HepG2 (cell line): Measurements from ENCODE around the gene WDR93. TPM values are rescaled to one million over a fixed set of nuclear protein-coding genes. Genes with fewer than 3 reads are reported as not detected.

Experiments
- ARNT ChIP-seq: fragments of 450-650 bp; IDR thresholded peaks from 2 replicates; pipeline ENCODE4 v1.6.1; 2017
- BHLHE40 ChIP-seq: IDR thresholded peaks from 2 replicates; pipeline ENCODE4 v1.6.1; 2011; ENCODE audit warnings: low read length, improper control_type of control experiment
- GATAD1 ChIP-seq: IDR thresholded peaks from 2 replicates; pipeline ENCODE4 v1.6.1; 2016; ENCODE audit warnings: missing genetic modification reagents, missing compliant biosample characterization
- HNRNPK ChIP-seq: fragments of 200-400 bp; formaldehyde crosslinking; IDR thresholded peaks from 2 replicates; pipeline ENCODE4 v1.6.1; 2018; ENCODE audit warnings: low read length, low read depth, moderate library complexity, mild to moderate bottlenecking; ENCODE audit not compliant: poor library complexity, severe bottlenecking
- LCORL ChIP-seq, 2 experiments: fragments of 450-650 bp in 1 of 2; sonication (generic) in 1 of 2; formaldehyde crosslinking in 1 of 2; IDR thresholded peaks; 2 replicates each; pipeline versions ENCODE4 v1.5.0 to v1.6.1; 2017 to 2020; ENCODE audit warnings: antibody characterized with exemption in 1 of 2, missing genetic modification reagents in 1 of 2
- MAFK ChIP-seq, 2 experiments: IDR thresholded peaks in 1 of 2; conservative IDR thresholded peaks in 1 of 2; 2 replicates each; pipeline ENCODE4 v1.6.1; 2011; ENCODE audit warnings: improper control_type of control experiment in 2 of 2, low read length in 2 of 2
- PTBP1 ChIP-seq: fragments of 200-400 bp; formaldehyde crosslinking; IDR thresholded peaks from 2 replicates; pipeline ENCODE4 v1.6.1; 2018; ENCODE audit warnings: low read length, low read depth; ENCODE audit not compliant: poor library complexity, severe bottlenecking
- SMAD1 ChIP-seq: sonication (generic); formaldehyde crosslinking; IDR thresholded peaks from 2 replicates; pipeline ENCODE4 v1.4.0; 2020; ENCODE audit warnings: missing genetic modification reagents, low read depth, mild to moderate bottlenecking, borderline replicate concordance
- ZNF121 ChIP-seq: sonication (generic); formaldehyde crosslinking; IDR thresholded peaks from 2 replicates; pipeline ENCODE4 v1.5.0; 2020; ENCODE audit warnings: mild to moderate bottlenecking, missing genetic modification reagents
- ZNF138 ChIP-seq: sonication (generic); formaldehyde crosslinking; IDR thresholded peaks from 2 replicates; pipeline ENCODE4 v1.5.0; 2020; ENCODE audit warnings: mild to moderate bottlenecking, low read depth, missing genetic modification reagents
- ZNF496 ChIP-seq: sonication (generic); formaldehyde crosslinking; IDR thresholded peaks from 2 replicates; pipeline ENCODE4 v1.8.1; 2023; ENCODE audit warnings: mild to moderate bottlenecking, moderate library complexity, missing genetic modification reagents; ENCODE audit not compliant: insufficient replicate concordance
- ZNF615 ChIP-seq: sonication (generic); formaldehyde crosslinking; IDR thresholded peaks from 2 replicates; pipeline ENCODE4 v1.5.0; 2020; ENCODE audit warnings: mild to moderate bottlenecking, missing genetic modification reagents, borderline replicate concordance
- polyA plus RNA-seq, 8 experiments: library from polyadenylated mRNA; depleted of rRNA in 3 of 8; stranded (reverse) in 7 of 8; unstranded in 1 of 8; fragments of >200 nt; fragmentation: Illumina TruSeq in 4 of 8; extraction: Trizol in 4 of 8; gene quantifications; 2 replicates each; pipeline versions ENCODE4 v1.2.1 to v1.2.3, GENCODE V29; 2011 to 2016; ENCODE audit warnings: low read depth in 4 of 8, missing spikeins in 1 of 8, mixed read lengths in 1 of 8; ENCODE audit not compliant: insufficient read depth in 1 of 8
- total RNA-seq, 5 experiments: library from RNA; depleted of rRNA; stranded (reverse); fragments of >200 nt; fragmentation: Illumina TruSeq; extraction: Trizol; gene quantifications; 2 replicates each; pipeline ENCODE4 v1.2.3, GENCODE V29; 2016; ENCODE audit warnings: low read depth in 1 of 5
- TF ChIP-seq, protein P1 (sequence below), 2 experiments: sonication (generic) in 1 of 2; formaldehyde crosslinking in 1 of 2; IDR thresholded peaks; 2 replicates each; pipeline versions ENCODE4 v1.4.0 to v1.6.1; 2018 to 2020; ENCODE audit warnings: missing genetic modification reagents in 2 of 2, borderline replicate concordance in 1 of 2, low read depth in 1 of 2, mild to moderate bottlenecking in 1 of 2, missing biosample characterization in 1 of 2
- TF ChIP-seq, protein P2 (sequence below): sonication (generic); formaldehyde crosslinking; IDR thresholded peaks from 2 replicates; pipeline ENCODE4 v1.4.0; 2020; ENCODE audit warnings: missing genetic modification reagents, borderline replicate concordance
- TF ChIP-seq, protein P3 (sequence below): sonication (generic); formaldehyde crosslinking; IDR thresholded peaks from 2 replicates; pipeline ENCODE4 v1.4.0; 2020; ENCODE audit warnings: missing genetic modification reagents
- TF ChIP-seq, protein P4 (sequence below): sonication (generic); formaldehyde crosslinking; IDR thresholded peaks from 2 replicates; pipeline ENCODE4 v1.4.0; 2020; ENCODE audit warnings: mild to moderate bottlenecking, low read depth, missing genetic modification reagents

WDR93 gene
- total and polyA plus RNA-seq, 2 of the 13 experiments (the other 11 are each of a cell fraction or from before 2014, with no cell fraction given): 0.07 TPM; not detected in 1

- TF ChIP-seq, protein P1, sequence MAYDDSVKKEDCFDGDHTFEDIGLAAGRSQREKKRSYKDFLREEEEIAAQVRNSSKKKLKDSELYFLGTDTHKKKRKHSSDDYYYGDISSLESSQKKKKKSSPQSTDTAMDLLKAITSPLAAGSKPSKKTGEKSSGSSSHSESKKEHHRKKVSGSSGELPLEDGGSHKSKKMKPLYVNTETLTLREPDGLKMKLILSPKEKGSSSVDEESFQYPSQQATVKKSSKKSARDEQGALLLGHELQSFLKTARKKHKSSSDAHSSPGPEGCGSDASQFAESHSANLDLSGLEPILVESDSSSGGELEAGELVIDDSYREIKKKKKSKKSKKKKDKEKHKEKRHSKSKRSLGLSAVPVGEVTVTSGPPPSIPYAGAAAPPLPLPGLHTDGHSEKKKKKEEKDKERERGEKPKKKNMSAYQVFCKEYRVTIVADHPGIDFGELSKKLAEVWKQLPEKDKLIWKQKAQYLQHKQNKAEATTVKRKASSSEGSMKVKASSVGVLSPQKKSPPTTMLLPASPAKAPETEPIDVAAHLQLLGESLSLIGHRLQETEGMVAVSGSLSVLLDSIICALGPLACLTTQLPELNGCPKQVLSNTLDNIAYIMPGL (CRISPR knock-in tag; IDR thresholded peaks at IDR 0.05; ENCODE audit: borderline replicate concordance in 1 of 2, low read depth in 1 of 2): peak; percentile 72 to 87
- TF ChIP-seq HNRNPK (no peak), SMAD1 (CRISPR knock-in tag) (no peak; the same call in 1 of the 2 replicates), BHLHE40 (peak; percentile 60), MAFK (conservative IDR thresholded peaks at IDR 0.05 in 1 of 2, IDR thresholded peaks at IDR 0.05 in 1 of 2; ENCODE audit: low read length in 2 of 2) (no peak), PTBP1 (no peak), LCORL (IDR thresholded peaks at IDR 0.05) (no peak), LCORL (CRISPR knock-in tag; IDR thresholded peaks at IDR 0.05) (no peak), ZNF138 (CRISPR knock-in tag) (0 out of 2 replicates have a peak, but pooled peaks have one; percentile 76), ARNT (no peak), ZNF615 (CRISPR knock-in tag) (no peak), ZNF121 (no peak), ZNF496 (no peak), GATAD1 (CRISPR knock-in tag) (0 out of 2 replicates have a peak, but pooled peaks have one; percentile 21)
- TF ChIP-seq, protein P2, sequence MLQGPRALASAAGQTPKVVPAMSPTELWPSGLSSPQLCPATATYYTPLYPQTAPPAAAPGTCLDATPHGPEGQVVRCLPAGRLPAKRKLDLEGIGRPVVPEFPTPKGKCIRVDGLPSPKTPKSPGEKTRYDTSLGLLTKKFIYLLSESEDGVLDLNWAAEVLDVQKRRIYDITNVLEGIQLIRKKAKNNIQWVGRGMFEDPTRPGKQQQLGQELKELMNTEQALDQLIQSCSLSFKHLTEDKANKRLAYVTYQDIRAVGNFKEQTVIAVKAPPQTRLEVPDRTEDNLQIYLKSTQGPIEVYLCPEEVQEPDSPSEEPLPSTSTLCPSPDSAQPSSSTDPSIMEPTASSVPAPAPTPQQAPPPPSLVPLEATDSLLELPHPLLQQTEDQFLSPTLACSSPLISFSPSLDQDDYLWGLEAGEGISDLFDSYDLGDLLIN (CRISPR knock-in tag): no peak
- TF ChIP-seq, protein P3, sequence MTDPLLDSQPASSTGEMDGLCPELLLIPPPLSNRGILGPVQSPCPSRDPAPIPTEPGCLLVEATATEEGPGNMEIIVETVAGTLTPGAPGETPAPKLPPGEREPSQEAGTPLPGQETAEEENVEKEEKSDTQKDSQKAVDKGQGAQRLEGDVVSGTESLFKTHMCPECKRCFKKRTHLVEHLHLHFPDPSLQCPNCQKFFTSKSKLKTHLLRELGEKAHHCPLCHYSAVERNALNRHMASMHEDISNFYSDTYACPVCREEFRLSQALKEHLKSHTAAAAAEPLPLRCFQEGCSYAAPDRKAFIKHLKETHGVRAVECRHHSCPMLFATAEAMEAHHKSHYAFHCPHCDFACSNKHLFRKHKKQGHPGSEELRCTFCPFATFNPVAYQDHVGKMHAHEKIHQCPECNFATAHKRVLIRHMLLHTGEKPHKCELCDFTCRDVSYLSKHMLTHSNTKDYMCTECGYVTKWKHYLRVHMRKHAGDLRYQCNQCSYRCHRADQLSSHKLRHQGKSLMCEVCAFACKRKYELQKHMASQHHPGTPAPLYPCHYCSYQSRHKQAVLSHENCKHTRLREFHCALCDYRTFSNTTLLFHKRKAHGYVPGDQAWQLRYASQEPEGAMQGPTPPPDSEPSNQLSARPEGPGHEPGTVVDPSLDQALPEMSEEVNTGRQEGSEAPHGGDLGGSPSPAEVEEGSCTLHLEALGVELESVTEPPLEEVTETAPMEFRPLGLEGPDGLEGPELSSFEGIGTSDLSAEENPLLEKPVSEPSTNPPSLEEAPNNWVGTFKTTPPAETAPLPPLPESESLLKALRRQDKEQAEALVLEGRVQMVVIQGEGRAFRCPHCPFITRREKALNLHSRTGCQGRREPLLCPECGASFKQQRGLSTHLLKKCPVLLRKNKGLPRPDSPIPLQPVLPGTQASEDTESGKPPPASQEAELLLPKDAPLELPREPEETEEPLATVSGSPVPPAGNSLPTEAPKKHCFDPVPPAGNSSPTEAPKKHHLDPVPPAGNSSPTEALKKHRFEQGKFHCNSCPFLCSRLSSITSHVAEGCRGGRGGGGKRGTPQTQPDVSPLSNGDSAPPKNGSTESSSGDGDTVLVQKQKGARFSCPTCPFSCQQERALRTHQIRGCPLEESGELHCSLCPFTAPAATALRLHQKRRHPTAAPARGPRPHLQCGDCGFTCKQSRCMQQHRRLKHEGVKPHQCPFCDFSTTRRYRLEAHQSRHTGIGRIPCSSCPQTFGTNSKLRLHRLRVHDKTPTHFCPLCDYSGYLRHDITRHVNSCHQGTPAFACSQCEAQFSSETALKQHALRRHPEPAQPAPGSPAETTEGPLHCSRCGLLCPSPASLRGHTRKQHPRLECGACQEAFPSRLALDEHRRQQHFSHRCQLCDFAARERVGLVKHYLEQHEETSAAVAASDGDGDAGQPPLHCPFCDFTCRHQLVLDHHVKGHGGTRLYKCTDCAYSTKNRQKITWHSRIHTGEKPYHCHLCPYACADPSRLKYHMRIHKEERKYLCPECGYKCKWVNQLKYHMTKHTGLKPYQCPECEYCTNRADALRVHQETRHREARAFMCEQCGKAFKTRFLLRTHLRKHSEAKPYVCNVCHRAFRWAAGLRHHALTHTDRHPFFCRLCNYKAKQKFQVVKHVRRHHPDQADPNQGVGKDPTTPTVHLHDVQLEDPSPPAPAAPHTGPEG (CRISPR knock-in tag): no peak; the same call in 1 of the 2 replicates
- TF ChIP-seq, protein P4, sequence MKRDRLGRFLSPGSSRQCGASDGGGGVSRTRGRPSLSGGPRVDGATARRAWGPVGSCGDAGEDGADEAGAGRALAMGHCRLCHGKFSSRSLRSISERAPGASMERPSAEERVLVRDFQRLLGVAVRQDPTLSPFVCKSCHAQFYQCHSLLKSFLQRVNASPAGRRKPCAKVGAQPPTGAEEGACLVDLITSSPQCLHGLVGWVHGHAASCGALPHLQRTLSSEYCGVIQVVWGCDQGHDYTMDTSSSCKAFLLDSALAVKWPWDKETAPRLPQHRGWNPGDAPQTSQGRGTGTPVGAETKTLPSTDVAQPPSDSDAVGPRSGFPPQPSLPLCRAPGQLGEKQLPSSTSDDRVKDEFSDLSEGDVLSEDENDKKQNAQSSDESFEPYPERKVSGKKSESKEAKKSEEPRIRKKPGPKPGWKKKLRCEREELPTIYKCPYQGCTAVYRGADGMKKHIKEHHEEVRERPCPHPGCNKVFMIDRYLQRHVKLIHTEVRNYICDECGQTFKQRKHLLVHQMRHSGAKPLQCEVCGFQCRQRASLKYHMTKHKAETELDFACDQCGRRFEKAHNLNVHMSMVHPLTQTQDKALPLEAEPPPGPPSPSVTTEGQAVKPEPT (CRISPR knock-in tag): no peak; the same call in 1 of the 2 replicates
These were observed 60.2 kb downstream of the WDR93 start, which contains the start of gene MESP1 (continued) for GRCh38 chr15:89750560-89751542.
